Raji (cell line): ENCODE measurements around the gene ABCA8.

Experiments used
- POLR2A ChIP-seq: IDR thresholded peaks from 2 replicates; pipeline ENCODE4 v1.6.1; 2011; ENCODE audit warnings: low read depth, low read length, control low read depth; ENCODE audit not compliant: insufficient read depth

The ABCA8 gene

DNA sequence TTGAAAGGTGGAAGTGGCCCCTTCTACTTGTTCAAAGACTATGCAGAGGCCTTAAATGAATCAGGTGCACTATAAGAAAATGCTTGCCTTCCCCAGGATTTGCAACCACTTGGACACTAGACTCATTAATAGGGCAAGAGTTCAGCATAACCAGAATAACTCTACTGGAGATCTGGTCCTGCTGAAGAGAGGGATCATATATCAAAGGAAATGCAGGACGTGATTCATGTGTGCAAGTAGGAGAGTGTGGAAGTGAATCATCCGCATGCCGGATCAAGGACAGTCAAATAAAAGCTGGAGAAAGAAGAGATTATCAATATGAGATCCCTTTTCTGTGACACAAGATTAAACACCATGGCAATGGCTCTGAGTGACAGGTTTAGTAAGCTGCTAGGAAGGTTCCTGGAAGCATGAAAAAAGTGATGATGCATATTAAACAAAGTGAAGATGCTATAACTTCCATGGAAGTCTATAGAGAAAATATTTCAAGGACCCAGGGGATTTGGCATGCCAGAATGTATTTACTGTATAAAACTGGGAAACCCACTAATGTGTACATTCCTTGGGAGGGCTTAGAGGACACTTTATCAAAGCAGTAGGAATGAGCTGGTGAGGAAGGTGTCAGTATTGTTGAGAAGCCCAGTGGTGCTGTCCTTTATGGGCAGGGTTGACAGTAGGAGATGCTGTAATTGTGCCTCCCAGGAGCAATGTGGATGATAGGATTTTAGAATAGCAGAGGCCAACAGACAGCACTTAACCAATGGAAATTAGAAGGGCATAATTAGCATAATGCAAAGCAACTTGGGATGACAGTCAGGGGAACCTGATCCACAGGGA lies 133.1 kb downstream of the ABCA8 start:
- TF ChIP-seq POLR2A: no peak

DNA sequence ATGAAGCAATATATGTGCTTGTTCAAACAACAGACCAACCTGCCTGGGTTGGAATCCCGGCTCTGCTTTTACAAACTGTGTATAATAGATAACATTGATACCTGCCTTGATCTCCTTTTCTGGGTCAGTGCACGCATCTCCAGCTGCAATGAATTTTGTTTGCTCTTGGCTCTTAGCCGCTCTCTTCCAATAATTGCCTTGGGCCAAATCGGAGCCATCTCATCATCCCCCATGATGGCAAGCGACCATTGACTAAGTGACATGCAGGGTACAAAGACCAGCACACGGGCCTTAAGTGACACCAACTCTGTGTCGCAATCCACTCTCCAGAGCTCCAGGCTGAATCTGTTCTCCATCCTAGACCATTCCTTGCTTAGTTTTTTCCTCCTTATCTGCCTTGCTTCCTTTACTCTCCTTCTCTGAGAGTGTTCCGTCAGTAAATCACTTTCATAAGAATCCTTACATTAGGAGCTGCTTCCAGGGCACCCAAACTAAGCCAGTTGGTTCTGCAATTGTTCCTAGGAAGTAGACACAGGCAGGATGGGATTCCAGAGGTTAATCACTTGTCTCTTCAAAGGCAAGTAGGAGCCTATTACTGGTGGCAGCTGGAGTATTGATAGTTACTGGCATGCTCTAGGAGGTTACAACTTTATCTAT lies 134.2 kb downstream of the ABCA8 start:
- no peak for TF ChIP-seq POLR2A

DNA sequence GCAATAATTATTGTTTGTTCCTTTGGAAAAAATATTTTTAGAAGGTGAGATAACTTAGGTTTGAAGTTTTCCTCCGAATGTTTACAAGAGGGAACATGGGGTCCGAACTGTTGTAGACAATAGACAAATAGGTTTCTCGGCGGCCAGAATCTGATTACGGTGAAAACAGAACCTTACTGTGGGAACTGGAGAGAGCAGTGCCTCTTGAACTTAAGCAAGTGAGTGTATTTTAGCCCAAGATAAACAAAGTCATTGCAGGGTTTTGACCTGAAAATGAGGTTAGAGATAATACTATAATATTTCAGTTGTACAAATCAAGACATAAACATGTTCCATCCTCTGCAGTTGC lies 134.7 kb downstream of the ABCA8 start:
- no peak for TF ChIP-seq POLR2A

DNA sequence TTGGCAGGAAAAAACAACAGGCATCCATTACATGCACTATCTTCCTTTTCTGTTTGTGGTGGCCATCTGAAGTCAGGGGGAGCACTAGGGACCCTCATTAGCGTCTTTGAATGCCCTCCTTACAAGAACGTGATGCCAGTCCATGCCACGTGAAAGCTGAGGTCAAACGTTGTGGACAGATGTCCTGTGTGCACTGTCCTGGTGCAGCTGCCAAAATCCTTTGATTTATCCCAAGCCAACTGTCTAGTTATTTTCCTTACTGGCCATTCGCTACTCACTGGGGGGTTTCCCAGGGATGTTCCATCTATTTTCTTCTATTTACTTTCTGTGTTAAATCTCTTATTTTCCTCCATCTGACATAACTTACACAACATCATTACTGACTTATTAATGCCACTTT lies 135.7 kb downstream of the ABCA8 start:
- TF ChIP-seq POLR2A: no peak
